Smooth muscle cell (in vitro differentiated cells): ENCODE results near the gene ACSS1. TPM values are rescaled to one million over a fixed set of nuclear protein-coding genes. Genes with fewer than 3 reads are reported as not detected.

Experiments
- DNase-seq: peaks from one replicate; lab custom pipeline; 2025; ENCODE audit not compliant: unreplicated experiment; lab: John Stamatoyannopoulos, UW
- H2AFZ ChIP-seq: fragments of 200-600 bp; sonication (generic); 2 replicates; pipeline ENCODE4 v1.6.0; 2016; ENCODE audit warnings: antibody characterized with exemption, low read depth, mild to moderate bottlenecking
- H3F3A ChIP-seq: fragments of 200-600 bp; sonication (generic); 2 replicates; pipeline ENCODE4 v1.6.0; 2017; ENCODE audit warnings: antibody characterized with exemption, low read depth
- H3K27ac ChIP-seq: fragments of 200-600 bp; sonication (generic); 2 replicates; pipeline ENCODE4 v1.5.1; 2016; ENCODE audit warnings: low read depth, mild to moderate bottlenecking
- H3K27me3 ChIP-seq: fragments of 200-600 bp; sonication (generic); 2 replicates; pipeline ENCODE4 v1.6.1; 2016; ENCODE audit warnings: low read depth, mild to moderate bottlenecking
- H3K36me3 ChIP-seq: fragments of 200-600 bp; sonication (generic); 2 replicates; pipeline ENCODE4 v1.5.1; 2016; ENCODE audit warnings: low read depth
- H3K4me1 ChIP-seq: fragments of 200-600 bp; sonication (generic); 2 replicates; pipeline ENCODE4 v1.5.1; 2016; ENCODE audit warnings: low read depth
- H3K4me2 ChIP-seq: fragments of 200-600 bp; sonication (generic); 2 replicates; pipeline ENCODE4 v1.6.0; 2016; ENCODE audit warnings: mild to moderate bottlenecking
- H3K4me3 ChIP-seq: fragments of 200-600 bp; sonication (generic); 2 replicates; pipeline ENCODE4 v1.5.1; 2016; ENCODE audit warnings: mild to moderate bottlenecking
- H3K79me2 ChIP-seq: fragments of 200-600 bp; sonication (generic); 2 replicates; pipeline ENCODE4 v1.6.0; 2016; ENCODE audit warnings: low read depth, mild to moderate bottlenecking
- H3K9ac ChIP-seq: fragments of 200-600 bp; sonication (generic); 2 replicates; pipeline ENCODE4 v1.6.0; 2016; ENCODE audit warnings: low read depth
- H3K9me3 ChIP-seq: fragments of 200-600 bp; sonication (generic); replicated peaks from 2 replicates; pipeline ENCODE4 v1.5.1; 2016; ENCODE audit warnings: low read depth
- H4K20me1 ChIP-seq: fragments of 200-600 bp; sonication (generic); 2 replicates; pipeline ENCODE4 v1.6.0; 2016; ENCODE audit warnings: low read depth
- CTCF ChIP-seq: fragments of 200-600 bp; sonication (generic); IDR thresholded peaks from 2 replicates; pipeline ENCODE4 v1.5.1; 2017; ENCODE audit warnings: borderline replicate concordance, mild to moderate bottlenecking, antibody characterized with exemption; ENCODE audit not compliant: insufficient read depth, poor library complexity, severe bottlenecking
- WGBS: methylation state at CpG from one replicate; pipeline ENCODE4 v1.1.7; 2016; ENCODE audit warnings: low lambda C conversion rate; 5-methylcytosine and 5-hydroxymethylcytosine counted together
- polyA plus RNA-seq: library from polyadenylated mRNA; unstranded; fragments of >200 nt; fragmentation: Nextera tagmentation; extraction: Ambion mirVana; gene quantifications from 2 replicates; pipeline ENCODE4 v1.2.1, GENCODE V29; 2016
- total RNA-seq: library from RNA; depleted of rRNA; stranded (reverse); fragments of >200 nt; gene quantifications from 2 replicates; pipeline ENCODE4 v1.2.3, GENCODE V29; 2014

The ACSS1 gene
- total and polyA plus RNA-seq, 2 experiments from 2014 or later, result 2.4 to 2.8 TPM

GRCh38 chr20:25033265-25033923, 24.5 kb downstream of the ACSS1 start:
- Histone ChIP-seq H3K9me3 (no peaks in the 10 kb centered on the region), H3K4me2 (no peak overlapping the region), H3F3A (no peaks in the 10 kb centered on the region), H3K27ac (no peak overlapping the region), H3K4me1 (peaks cover 7% of the 10 kb centered on the region), H3K27me3 (no peaks in the 10 kb centered on the region), H3K79me2 (no peaks in the 10 kb centered on the region), H3K4me3 (no peak overlapping the region), H3K36me3 (no peaks in the 10 kb centered on the region), H2AFZ (no peak overlapping the region), H4K20me1 (no peaks in the 10 kb centered on the region), H3K9ac (no peak overlapping the region)
- 79% methylated on average over 6 of the region's 6 CpGs for WGBS
- no peak for TF ChIP-seq CTCF
- DNase-seq, result no peak

- Histone ChIP-seq H3K9ac (no peak overlapping the region), H3K4me2 (no peak overlapping the region), H4K20me1 (no peaks in the 10 kb centered on the region), H3K79me2 (no peaks in the 10 kb centered on the region), H3K9me3 (no peaks in the 10 kb centered on the region), H3K4me1 (peaks cover 7% of the 10 kb centered on the region), H3K27ac (no peak overlapping the region), H3K27me3 (no peaks in the 10 kb centered on the region), H3K4me3 (no peak overlapping the region), H3F3A (no peaks in the 10 kb centered on the region), H2AFZ (no peak overlapping the region), H3K36me3 (no peaks in the 10 kb centered on the region)
- DNase-seq, result no peak
- WGBS, result 69% methylated on average over 29 of the region's 29 CpGs
- no peak for TF ChIP-seq CTCF
Observed at GRCh38 chr20:25032478-25033264, 25.3 kb downstream of the ACSS1 start.

GRCh38 chr20:25032065-25032477, 25.9 kb downstream of the ACSS1 start:
- Histone ChIP-seq H3K4me1 (peaks cover 7% of the 10 kb centered on the region), H3K4me2 (no peak overlapping the region), H4K20me1 (no peaks in the 10 kb centered on the region), H2AFZ (no peak overlapping the region), H3K27me3 (no peaks in the 10 kb centered on the region), H3K27ac (no peak overlapping the region), H3F3A (no peaks in the 10 kb centered on the region), H3K79me2 (no peaks in the 10 kb centered on the region), H3K36me3 (no peaks in the 10 kb centered on the region), H3K9me3 (no peaks in the 10 kb centered on the region), H3K9ac (no peak overlapping the region), H3K4me3 (no peak overlapping the region)
- no peak for DNase-seq
- no peak for TF ChIP-seq CTCF
- WGBS, result 98% methylated on average over 16 of the region's 16 CpGs
